Stimulated activated CD4-positive, alpha-beta T cell treated with anti-CD3 and anti-CD28 coated beads, Interleukin-2, amount 100 ng/mL, for 4 hours (primary cell): ENCODE data around the gene TM4SF18.

ENCODE experiments used
- DNase-seq: peaks from one replicate; pipeline ENCODE4 v3.0.0-alpha.2; 2020; ENCODE audit warnings: low read depth

Gene TM4SF18

GRCh38 chr3:149330609-149331331 lies 2.7 kb downstream of the TM4SF18 start:
- no peak for DNase-seq

- no peak for DNase-seq
These were observed 6.3 kb downstream of the TM4SF18 start for GRCh38 chr3:149327156-149327555.

DNA sequence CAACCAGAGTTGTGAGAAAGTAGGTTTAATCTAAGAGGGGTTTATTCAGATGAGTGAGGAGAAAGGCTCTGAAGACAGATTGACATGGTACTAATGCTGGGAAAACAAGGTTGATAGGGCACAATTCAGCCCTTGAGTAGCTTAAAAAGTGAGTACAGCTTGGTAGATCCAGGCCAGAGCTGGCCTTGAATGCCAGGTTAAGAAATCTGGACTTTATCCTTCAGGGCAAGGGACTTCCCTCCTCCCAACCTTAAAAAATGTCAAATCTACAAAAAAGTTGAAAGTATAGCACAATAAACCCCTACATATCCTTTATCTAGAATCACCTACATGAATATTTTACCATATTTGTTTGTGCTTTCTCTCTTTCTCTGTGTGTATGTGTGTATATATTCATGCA lies 7.9 kb downstream of the TM4SF18 start:
- no peak for DNase-seq

DNA sequence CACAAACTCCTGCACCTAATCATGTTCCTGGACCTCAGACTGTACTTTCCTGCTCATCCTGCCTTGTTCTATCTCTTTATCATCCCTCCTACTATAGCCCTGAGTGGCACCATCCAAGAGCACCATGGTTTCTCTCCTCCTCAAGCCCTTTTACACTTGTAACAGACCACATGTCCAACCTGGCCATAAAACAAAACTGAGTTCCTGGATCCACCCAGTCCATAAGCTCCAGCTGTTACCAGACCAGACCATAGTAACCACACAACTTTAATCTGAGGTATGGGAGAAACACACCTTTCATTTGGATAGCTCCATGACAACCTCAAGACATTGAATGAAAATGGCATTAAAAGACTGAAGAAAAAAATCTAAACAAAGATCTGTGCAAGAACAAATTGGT lies 9.1 kb downstream of the TM4SF18 start:
- no peak for DNase-seq

GRCh38 chr3:149321640-149322039 lies 11.8 kb downstream of the TM4SF18 start:
- DNase-seq, result no peak

- no peak for DNase-seq
These were observed 12.3 kb downstream of the TM4SF18 start for GRCh38 chr3:149321136-149321535.

GRCh38 chr3:149319750-149320149 lies 13.7 kb downstream of the TM4SF18 start:
- DNase-seq, result no peak

DNA sequence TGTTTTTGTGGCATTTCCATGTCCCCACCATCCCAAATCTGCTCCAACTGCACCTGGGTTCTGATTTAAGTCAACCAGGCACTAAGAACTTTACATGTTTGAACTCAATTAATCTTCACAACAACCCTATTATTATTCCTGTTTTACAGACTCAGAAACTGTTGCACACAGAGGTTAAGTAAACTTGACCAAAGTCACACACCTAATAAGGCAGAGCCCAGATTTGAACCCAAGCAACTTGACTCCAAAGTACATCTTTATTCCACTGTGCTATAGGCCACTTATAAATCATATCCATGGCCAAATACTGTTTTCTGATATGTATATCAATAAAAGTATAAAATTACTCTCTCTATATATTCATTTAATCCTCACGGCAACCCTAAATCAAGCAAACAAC lies 16.4 kb downstream of the TM4SF18 start:
- DNase-seq, result no peak

GRCh38 chr3:149316437-149316836 lies 17.0 kb downstream of the TM4SF18 start:
- DNase-seq, result no peak

- no peak for DNase-seq
These were observed 17.7 kb downstream of the TM4SF18 start for GRCh38 chr3:149315694-149316093.

DNA sequence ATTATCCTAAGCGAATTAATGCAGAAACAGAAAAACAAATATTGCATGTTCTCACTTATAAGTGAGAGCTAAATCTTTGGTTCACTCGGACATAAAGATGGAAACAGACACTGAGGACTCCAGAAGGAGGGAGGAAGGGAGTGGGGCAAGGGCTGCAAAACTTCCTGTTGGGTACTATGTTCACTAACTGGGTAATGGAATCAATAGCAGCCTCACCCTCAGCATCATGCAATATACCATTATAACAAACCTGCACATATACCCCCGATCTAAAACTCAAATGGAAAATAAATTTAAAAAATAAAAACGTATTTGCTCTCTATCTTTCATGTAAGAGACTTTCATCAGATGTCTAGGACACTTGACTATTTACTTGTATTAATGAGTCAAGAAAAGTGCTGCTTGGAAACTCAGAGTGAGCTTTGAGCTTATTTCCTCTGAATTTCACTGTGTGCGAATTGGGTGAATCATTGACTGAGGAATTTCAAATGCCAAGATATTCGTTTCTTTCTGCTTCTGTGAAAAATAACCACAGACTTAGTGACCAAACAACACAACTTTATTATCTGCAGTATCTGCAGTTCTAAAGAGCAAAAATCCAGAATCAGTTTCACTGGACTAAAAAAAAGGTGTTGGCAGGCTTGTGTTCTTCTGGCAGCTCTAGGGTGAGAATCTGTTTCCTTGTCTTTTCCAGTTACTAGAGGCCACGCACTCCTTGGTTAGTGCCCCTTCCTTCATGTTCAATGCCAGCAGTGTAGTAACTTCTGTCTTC lies 18.4 kb downstream of the TM4SF18 start:
- DNase-seq, result no peak

DNA sequence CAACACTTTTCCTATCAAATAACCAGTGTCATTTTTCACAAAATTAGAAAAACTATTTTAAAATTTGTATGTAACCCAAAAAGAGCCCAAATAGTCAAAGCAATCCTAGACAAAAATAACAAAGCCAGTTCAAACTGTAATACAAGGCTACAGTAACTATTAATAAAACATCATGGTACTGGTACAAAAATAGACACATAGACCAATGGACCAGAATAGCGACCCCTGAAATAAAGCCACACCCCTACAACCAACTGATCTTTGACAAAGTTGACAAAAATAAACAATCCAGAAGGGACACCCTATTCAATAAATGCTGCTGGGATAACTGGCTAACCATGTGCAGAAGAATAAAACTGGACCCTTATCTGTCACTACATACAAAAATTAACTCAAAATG lies 19.9 kb downstream of the TM4SF18 start:
- DNase-seq, result no peak

DNA sequence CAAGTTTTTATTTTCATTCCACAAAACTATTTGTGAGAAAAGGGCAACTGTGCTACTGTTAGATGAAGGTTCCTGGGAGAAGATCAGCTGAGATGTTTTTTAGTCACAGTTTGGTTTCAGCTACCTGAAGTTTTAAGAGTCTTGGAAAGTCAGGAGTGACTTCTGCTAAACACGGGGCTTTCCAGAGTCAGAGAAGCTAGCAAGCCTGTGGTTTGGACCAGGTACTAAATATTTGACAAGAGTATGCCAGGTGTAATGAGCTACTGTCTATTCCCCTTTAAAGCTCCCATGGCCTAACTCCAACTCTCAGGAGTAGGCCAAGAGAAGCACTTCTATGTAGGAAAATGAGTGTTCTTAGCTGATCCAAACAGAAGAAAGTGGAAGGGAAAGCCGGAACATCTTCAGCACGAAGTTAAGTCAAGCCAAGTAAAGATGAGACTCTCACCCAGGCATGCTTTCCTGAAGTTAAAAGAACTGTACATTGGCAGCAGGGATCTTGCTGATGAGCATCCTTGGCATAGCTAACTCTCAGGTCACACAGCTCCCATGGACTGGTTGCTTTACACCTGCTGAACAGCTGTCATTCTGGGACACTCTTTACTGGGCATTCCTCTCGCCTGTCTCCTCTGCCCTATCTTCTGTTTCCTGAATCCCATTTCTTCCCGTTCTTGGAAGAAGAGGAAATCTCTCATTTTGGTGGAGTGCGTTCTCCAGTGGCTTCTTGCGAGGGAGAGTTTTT lies 22.5 kb downstream of the TM4SF18 start:
- no peak for DNase-seq

DNA sequence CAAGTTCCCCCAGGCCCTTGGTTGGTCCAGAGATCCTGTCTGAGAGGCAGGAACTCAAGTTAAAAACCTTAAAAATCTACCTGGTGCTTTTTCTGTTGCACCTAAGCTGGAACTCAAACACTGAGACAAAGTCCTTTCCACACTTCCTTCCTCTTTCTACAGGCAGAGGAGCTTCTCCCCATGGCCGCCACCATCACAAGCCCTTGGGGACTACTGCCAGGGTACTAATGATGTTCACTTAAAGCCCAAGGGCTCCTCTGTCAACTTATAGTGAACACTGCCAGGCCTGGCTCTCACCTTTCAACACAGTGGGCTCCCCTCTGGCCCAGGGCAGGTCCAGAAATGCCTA lies 26.0 kb downstream of the TM4SF18 start:
- no peak for DNase-seq

- no peak for DNase-seq
These were observed 26.5 kb downstream of the TM4SF18 start for GRCh38 chr3:149306751-149307434.

DNA sequence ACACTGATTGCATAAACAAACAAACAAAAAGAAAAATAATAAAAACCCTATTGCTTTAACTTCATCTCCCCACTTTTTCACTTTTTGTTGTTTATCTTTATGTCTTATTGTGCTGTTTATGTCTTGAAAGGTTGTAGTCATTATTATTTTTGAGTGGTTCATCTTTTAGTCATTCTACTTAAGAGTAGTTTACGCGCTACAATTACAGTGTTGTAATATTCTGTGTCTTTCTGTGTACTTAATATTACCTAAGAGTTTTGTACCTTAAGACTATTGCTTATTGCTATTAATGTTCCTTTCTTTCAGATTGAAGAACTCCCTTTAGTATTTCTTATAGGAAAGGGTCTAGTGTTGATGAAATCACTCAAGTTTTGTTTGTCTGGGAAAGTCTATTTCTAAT lies 28.1 kb downstream of the TM4SF18 start:
- no peak for DNase-seq

GRCh38 chr3:149299938-149300801 lies 33.3 kb downstream of the TM4SF18 start:
- DNase-seq, result no peak

- no peak for DNase-seq
These were observed 36.5 kb downstream of the TM4SF18 start for GRCh38 chr3:149296972-149297371.

DNA sequence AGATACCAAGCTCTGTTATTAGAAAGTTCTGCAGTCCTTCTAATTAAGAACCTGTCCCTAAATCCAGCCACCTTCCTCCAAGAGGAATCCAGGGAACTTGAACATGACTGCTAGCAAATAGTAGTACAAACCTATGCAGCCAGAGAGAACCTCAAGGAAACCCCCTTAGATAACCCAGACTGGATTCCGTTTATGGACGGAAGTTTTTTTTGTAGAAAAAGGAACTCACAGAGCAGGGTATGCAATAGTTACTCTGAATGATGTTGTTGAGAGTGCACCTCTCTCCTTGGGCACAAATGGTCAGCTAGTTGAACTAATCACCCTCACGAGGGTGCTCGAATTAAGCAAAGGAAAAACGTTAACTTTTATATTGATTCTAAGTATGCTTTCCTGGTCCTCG lies 40.8 kb downstream of the TM4SF18 start:
- DNase-seq, result no peak

- no peak for DNase-seq
These were observed 42.3 kb downstream of the TM4SF18 start for GRCh38 chr3:149291178-149291577.

GRCh38 chr3:149288655-149289054 lies 44.8 kb downstream of the TM4SF18 start:
- no peak for DNase-seq

GRCh38 chr3:149284034-149284433 lies 49.4 kb downstream of the TM4SF18 start:
- no peak for DNase-seq
